ENCODE results near the gene LRRC49. TPM values are rescaled to one million over a fixed set of nuclear protein-coding genes. Genes with fewer than 3 reads are reported as not detected.

Gene LRRC49
- total RNA-seq, 1 experiment from 2014 or later: 6.2 TPM

GRCh38 chr15:71008250-71008870, 115.7 kb downstream of the LRRC49 start:
- Histone ChIP-seq H3K9me2 (ENCODE audit: insufficient read depth) (no peaks in the 10 kb centered on the region), H3F3A (ENCODE audit: insufficient read depth, low read depth) (no peaks in the 10 kb centered on the region), H3K27me3 (ENCODE audit: insufficient read depth, low read depth) (no peaks in the 10 kb centered on the region), H3K36me3 (ENCODE audit: low read depth) (no peaks in the 10 kb centered on the region), H2AFZ (no peak overlapping the region), H3K79me2 (ENCODE audit: low read depth) (no peaks in the 10 kb centered on the region), H3K27ac (no peak overlapping the region), H3K4me1 (replicated peaks; ENCODE audit: insufficient read depth) (no peaks in the 10 kb centered on the region), H3K4me3 (no peak overlapping the region), H4K20me1 (ENCODE audit: insufficient read depth) (no peaks in the 10 kb centered on the region), H3K9me3 (ENCODE audit: insufficient read depth, low read depth) (no peaks in the 10 kb centered on the region), H3K4me2 (no peak overlapping the region)
- intact Hi-C loops (cut with micrococcal nuclease; ENCODE audit: unreplicated experiment): no loop called here
- ChIA-PET CTCF (no interaction called here), POLR2A (ENCODE audit: unreplicated experiment) (no interaction called here)
- BruUV-seq (replicated peaks): no TSS peak
- TF ChIP-seq EZH2 (IDR thresholded peaks at IDR 0.05; ENCODE audit: low read depth): no peak
- no peak for TF ChIP-seq CTCF (conservative IDR thresholded peaks at IDR 0.05)
- no peak for DNase-seq

- POLR2A ChIA-PET (ENCODE audit: unreplicated experiment): interaction anchor here (0.7 kb wide), 1 partner anchor 265 kb away, joined by 3 read pairs; no protein-coding TSS in a partner anchor
- Histone ChIP-seq H3K36me3 (ENCODE audit: low read depth) (no peaks in the 10 kb centered on the region), H3K4me1 (replicated peaks; ENCODE audit: insufficient read depth) (no peaks in the 10 kb centered on the region), H3K27ac (no peak overlapping the region), H3K79me2 (ENCODE audit: low read depth) (no peaks in the 10 kb centered on the region), H3K4me2 (no peak overlapping the region), H2AFZ (no peak overlapping the region), H3K4me3 (no peak overlapping the region), H4K20me1 (ENCODE audit: insufficient read depth) (no peaks in the 10 kb centered on the region), H3K9me2 (ENCODE audit: insufficient read depth) (no peaks in the 10 kb centered on the region), H3K9me3 (ENCODE audit: insufficient read depth, low read depth) (no peaks in the 10 kb centered on the region), H3K27me3 (ENCODE audit: insufficient read depth, low read depth) (no peaks in the 10 kb centered on the region), H3F3A (ENCODE audit: insufficient read depth, low read depth) (no peaks in the 10 kb centered on the region)
- no peak for DNase-seq
- intact Hi-C loops (cut with micrococcal nuclease; ENCODE audit: unreplicated experiment): loop anchor here (2.0 kb wide), 1 partner anchor 284 kb away; no protein-coding TSS in a partner anchor
- no TSS peak for BruUV-seq (replicated peaks)
- TF ChIP-seq CTCF (conservative IDR thresholded peaks at IDR 0.05): no peak
- TF ChIP-seq EZH2 (IDR thresholded peaks at IDR 0.05; ENCODE audit: low read depth): no peak
- CTCF ChIA-PET: no interaction called here
These were observed 117.8 kb downstream of the LRRC49 start for GRCh38 chr15:71010472-71010871.

- intact Hi-C loops (cut with micrococcal nuclease; ENCODE audit: unreplicated experiment): loop anchor here (1.0 to 2.0 kb wide), 6 partner anchors 104 to 790 kb away; partner anchors contain the start of gene THSD4
- no peak for DNase-seq
- H3K9me2 ChIP-seq (ENCODE audit: insufficient read depth): no peaks in the 10 kb centered on the region
- H3K27me3 ChIP-seq (ENCODE audit: insufficient read depth, low read depth): no peaks in the 10 kb centered on the region
- no peaks in the 10 kb centered on the region for H3F3A ChIP-seq (ENCODE audit: insufficient read depth, low read depth)
- no peak overlapping the region for H3K4me2 ChIP-seq
- no peaks in the 10 kb centered on the region for H3K9me3 ChIP-seq (ENCODE audit: insufficient read depth, low read depth)
- no peak overlapping the region for H3K27ac ChIP-seq
- no TSS peak for BruUV-seq (replicated peaks)
- CTCF ChIA-PET: no interaction called here
- no peaks in the 10 kb centered on the region for H3K79me2 ChIP-seq (ENCODE audit: low read depth)
- no peaks in the 10 kb centered on the region for H3K4me1 ChIP-seq (replicated peaks; ENCODE audit: insufficient read depth)
- no peak overlapping the region for H3K4me3 ChIP-seq
- no peak overlapping the region for H2AFZ ChIP-seq
- TF ChIP-seq EZH2 (IDR thresholded peaks at IDR 0.05; ENCODE audit: low read depth) (no peak), CTCF (conservative IDR thresholded peaks at IDR 0.05) (no peak)
- POLR2A ChIA-PET (ENCODE audit: unreplicated experiment): interaction anchor here (0.5 to 0.7 kb wide), 2 partner anchors 265 to 431 kb away, joined by 3 read pairs; no protein-coding TSS in a partner anchor
- no peaks in the 10 kb centered on the region for H4K20me1 ChIP-seq (ENCODE audit: insufficient read depth)
- no peaks in the 10 kb centered on the region for H3K36me3 ChIP-seq (ENCODE audit: low read depth)
These were observed 118.4 kb downstream of the LRRC49 start for GRCh38 chr15:71010997-71011396.
